B cell (primary cell): ENCODE data around the gene PIK3AP1. TPM values are rescaled to one million over a fixed set of nuclear protein-coding genes. Genes with fewer than 3 reads are reported as not detected.
A peak's percentile ranks its signal among the peaks of the same experiment; 100 is the strongest.

ENCODE experiments used
- ATAC-seq: fragments of 200-7000 bp; cut with Tn5 transposase; one replicate; pipeline ENCODE4 v1.10.0; 2021; ENCODE audit warnings: low read depth, mild to moderate bottlenecking, moderate number of reproducible peaks, moderate library complexity
- CTCF ChIA-PET: fragments of 350-600 bp; sonication (Branson Sonifier 250); formaldehyde crosslinking; loops from one replicate; lab custom pipeline; 2021; ENCODE audit warnings: antibody characterized with exemption, inconsistent platforms; lab: Charles Lee
- POLR2A ChIA-PET: fragments of 350-600 bp; sonication (Branson Sonifier 250); formaldehyde crosslinking; loops from one replicate; lab custom pipeline; 2021; ENCODE audit warnings: antibody characterized with exemption; lab: Charles Lee
- DNase-seq: peaks from one replicate; pipeline ENCODE4 v3.0.0; 2013
- H2AFZ ChIP-seq: 2 replicates; pipeline ENCODE4 v1.6.1; 2012; ENCODE audit warnings: mild to moderate bottlenecking, low read depth, low read length; ENCODE audit not compliant: insufficient read depth, poor library complexity, severe bottlenecking
- H3K27ac ChIP-seq, 2 donors: 1 replicate in 1 of 2; 2 replicates in 1 of 2; pipeline ENCODE4 v1.5.1; 2012 to 2013; ENCODE audit warnings: low read length in 2 of 2, mild to moderate bottlenecking in 2 of 2, moderate library complexity in 1 of 2
- H3K27me3 ChIP-seq, 4 experiments: fragments of 200-600 bp in 1 of 4; sonication (generic) in 1 of 4; replicated peaks in 1 of 4; 1 replicate in 2 of 4; 2 replicates in 2 of 4; pipeline versions ENCODE4 v1.6.1 to v1.7.0; 2013 to 2016; ENCODE audit warnings: low read length in 3 of 4, mild to moderate bottlenecking in 2 of 4, mixed read lengths in 1 of 4, moderate library complexity in 1 of 4; ENCODE audit not compliant: insufficient read depth in 4 of 4, control insufficient read depth in 3 of 4; ENCODE audit errors: control extremely low read depth in 1 of 4
- H3K36me3 ChIP-seq, 2 experiments: replicated peaks in 1 of 2; 1 replicate in 1 of 2; 2 replicates in 1 of 2; pipeline versions ENCODE4 v1.6.1 to v1.7.1; 2013; ENCODE audit warnings: low read length in 1 of 2; ENCODE audit not compliant: insufficient read depth in 2 of 2, control insufficient read depth in 1 of 2; ENCODE audit errors: control extremely low read depth in 1 of 2, extremely low read depth in 1 of 2
- H3K4me1 ChIP-seq, 2 donors: fragments of 200-600 bp in 1 of 2; sonication (generic) in 1 of 2; 1 replicate in 1 of 2; 2 replicates in 1 of 2; pipeline versions ENCODE4 v1.5.1 to v1.6.1; 2013 to 2017; ENCODE audit warnings: low read length in 2 of 2; ENCODE audit not compliant: control insufficient read depth in 2 of 2, insufficient read depth in 2 of 2
- H3K4me2 ChIP-seq: replicated peaks from 2 replicates; pipeline ENCODE3; 2012; ENCODE audit warnings: mild to moderate bottlenecking, low read depth, low read length; ENCODE audit not compliant: poor library complexity, severe bottlenecking
- H3K4me3 ChIP-seq, 5 experiments: fragments of 200-600 bp in 1 of 5; sonication (generic) in 1 of 5; 1 replicate in 3 of 5; 2 replicates in 2 of 5; pipeline versions ENCODE4 v1.5.1 to v1.7.0; 2011 to 2016; ENCODE audit warnings: low read length in 4 of 5, mild to moderate bottlenecking in 4 of 5, low read depth in 2 of 5, control low read depth in 1 of 5, moderate library complexity in 1 of 5; ENCODE audit not compliant: insufficient read depth in 1 of 5; ENCODE audit errors: control extremely low read depth in 1 of 5, extremely low read depth in 1 of 5
- H3K79me2 ChIP-seq: fragments of 200-600 bp; sonication (generic); one replicate; pipeline ENCODE4 v1.6.0; 2016; ENCODE audit warnings: low read length; ENCODE audit not compliant: control insufficient read depth, insufficient read depth
- H3K9ac ChIP-seq: fragments of 200-600 bp; sonication (generic); 2 replicates; pipeline ENCODE4 v1.6.1; 2017; ENCODE audit warnings: mild to moderate bottlenecking, low read length, moderate library complexity
- H3K9me3 ChIP-seq, 3 donors: one replicate each; pipeline versions ENCODE4 v1.6.1 to v1.7.1; 2013; ENCODE audit warnings: low read length in 2 of 3; ENCODE audit not compliant: control insufficient read depth in 2 of 3, insufficient read depth in 1 of 3; ENCODE audit errors: control extremely low read depth in 1 of 3
- H4K20me1 ChIP-seq: 2 replicates; pipeline ENCODE4 v1.6.0; 2012; ENCODE audit warnings: mild to moderate bottlenecking, low read length; ENCODE audit not compliant: insufficient read depth, control insufficient read depth, poor library complexity, severe bottlenecking
- H3K27ac Mint-ChIP-seq: one replicate; pipeline ENCODE4 v1.8.0; 2021; ENCODE audit warnings: mixed read lengths
- H3K27me3 Mint-ChIP-seq: one replicate; pipeline ENCODE4 v1.8.0; 2021; ENCODE audit warnings: mixed read lengths
- H3K4me1 Mint-ChIP-seq: one replicate; pipeline ENCODE4 v1.8.0; 2021; ENCODE audit warnings: mixed read lengths
- H3K4me3 Mint-ChIP-seq: one replicate; pipeline ENCODE4 v1.8.0; 2021; ENCODE audit warnings: mixed read lengths
- H3K9me3 Mint-ChIP-seq: one replicate; pipeline ENCODE4 v1.8.0; 2022; ENCODE audit warnings: mixed read lengths; ENCODE audit not compliant: insufficient read depth
- EZH2 ChIP-seq: IDR thresholded peaks from 2 replicates; pipeline ENCODE4 v1.6.1; 2012; ENCODE audit warnings: borderline replicate concordance, low read depth, mild to moderate bottlenecking, moderate library complexity, low read length; ENCODE audit not compliant: insufficient read depth, poor library complexity, severe bottlenecking
- WGBS: methylation state at CpG from one replicate; pipeline ENCODE4 v1.1.5; 2013; ENCODE audit warnings: missing lambda C conversion rate; ENCODE audit not compliant: insufficient coverage; 5-methylcytosine and 5-hydroxymethylcytosine counted together
- intact Hi-C: fragments of 100-400 bp; cut with micrococcal nuclease; formaldehyde crosslinking; loops from one replicate; pipeline ENCODE4 v1.10.0; 2022
- polyA plus RNA-seq: library from polyadenylated mRNA; depleted of rRNA; stranded (reverse); fragments of >200 nt; gene quantifications from 2 replicates; pipeline ENCODE4 v1.2.3, GENCODE V29; 2012
- total RNA-seq, 2 donors: library from RNA; stranded (reverse); fragments of 120-200 nt in 1 of 2; gene quantifications; 1 replicate in 1 of 2; 2 replicates in 1 of 2; pipeline versions ENCODE4 v1.2.3 to v1.2.4, GENCODE V29; 2013 to 2022
- TF ChIP-seq, protein P1 (sequence below): fragments of 200-600 bp; IDR thresholded peaks from one replicate; pipeline ENCODE4 v1.8.0; 2022; ENCODE audit warnings: antibody characterized with exemption, mild to moderate bottlenecking

Gene PIK3AP1
- total and polyA plus RNA-seq, 2 donors (not counting 1 experiment from before 2014, with no cell fraction given): 125 to 130 TPM

DNA sequence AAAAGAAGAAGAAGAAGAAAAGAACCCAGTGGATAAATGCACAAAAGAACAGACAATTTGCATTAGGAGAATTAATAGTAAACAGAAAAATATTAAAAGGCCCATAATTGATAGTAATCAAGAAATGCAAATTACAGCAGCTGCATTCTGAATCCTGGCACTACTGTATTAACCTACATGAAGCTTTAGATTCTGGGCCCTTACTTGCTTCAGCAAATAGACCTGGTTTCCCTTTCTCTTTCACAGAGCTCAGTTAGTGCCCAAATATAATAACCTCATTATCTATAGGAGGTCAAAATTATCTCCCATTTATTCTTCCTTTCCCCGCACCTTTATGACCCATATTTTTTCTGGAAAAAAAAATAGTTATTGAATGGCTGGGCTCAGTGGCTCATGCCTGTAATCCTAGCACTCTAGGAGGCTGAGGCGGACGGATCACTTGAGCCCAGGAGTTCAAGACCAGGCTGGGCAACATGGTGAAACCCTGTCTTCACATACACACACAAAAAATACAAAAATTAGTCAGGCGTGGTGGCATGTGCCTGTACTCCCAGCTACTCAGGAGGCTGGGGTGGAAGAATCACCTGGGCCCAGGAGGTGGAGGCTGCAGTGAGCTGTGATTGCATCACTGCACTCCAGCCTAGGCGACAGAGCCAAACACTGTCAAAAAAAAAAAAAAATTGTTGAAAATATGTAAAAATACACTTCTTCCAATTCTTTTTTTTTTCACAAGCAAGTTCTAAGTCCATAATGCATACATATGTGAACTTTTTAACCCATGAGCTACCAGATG, 36.0 kb upstream of the PIK3AP1 start:
- intact Hi-C loops: loop anchor here (1.0 kb wide), 1 partner anchor 8 kb away; no protein-coding TSS in a partner anchor
- Histone ChIP-seq H3K4me1 (peaks cover 50 to 60% of the 10 kb centered on the region in 2 donors), H2AFZ (no peak overlapping the region), H3K27ac (peak overlapping the region; percentile 46 to 76), H3K9ac (no peak overlapping the region), H3K9me3 (no peaks in the 10 kb centered on the region), H3K36me3 (no peaks in the 10 kb centered on the region), H3K4me3 (no peak overlapping the region), H3K79me2 (peaks cover 55% of the 10 kb centered on the region), H3K27me3 (no peaks in the 10 kb centered on the region), H3K4me2 (peak overlapping the region; percentile 60), H4K20me1 (no peaks in the 10 kb centered on the region)
- peak overlapping the region; percentile 91 for H3K27ac Mint-ChIP-seq
- no CpG with 5 or more reads among the region's 5 CpGs for WGBS
- no peaks in the 10 kb centered on the region for H3K27me3 Mint-ChIP-seq
- no peaks in the 10 kb centered on the region for H3K9me3 Mint-ChIP-seq
- peaks cover 61% of the 10 kb centered on the region for H3K4me1 Mint-ChIP-seq
- POLR2A ChIA-PET: interaction anchor here (0.9 to 1.1 kb wide), 3 partner anchors 15 to 36 kb away, joined by 3 read pairs; partner anchors contain the start of gene PIK3AP1
- CTCF ChIA-PET: interaction anchor here (0.6 to 3.9 kb wide), 9 partner anchors 8 to 316 kb away, joined by 3 to 24 read pairs (median 4); no protein-coding TSS in a partner anchor
- TF ChIP-seq EZH2: no peak
- TF ChIP-seq, protein P1, sequence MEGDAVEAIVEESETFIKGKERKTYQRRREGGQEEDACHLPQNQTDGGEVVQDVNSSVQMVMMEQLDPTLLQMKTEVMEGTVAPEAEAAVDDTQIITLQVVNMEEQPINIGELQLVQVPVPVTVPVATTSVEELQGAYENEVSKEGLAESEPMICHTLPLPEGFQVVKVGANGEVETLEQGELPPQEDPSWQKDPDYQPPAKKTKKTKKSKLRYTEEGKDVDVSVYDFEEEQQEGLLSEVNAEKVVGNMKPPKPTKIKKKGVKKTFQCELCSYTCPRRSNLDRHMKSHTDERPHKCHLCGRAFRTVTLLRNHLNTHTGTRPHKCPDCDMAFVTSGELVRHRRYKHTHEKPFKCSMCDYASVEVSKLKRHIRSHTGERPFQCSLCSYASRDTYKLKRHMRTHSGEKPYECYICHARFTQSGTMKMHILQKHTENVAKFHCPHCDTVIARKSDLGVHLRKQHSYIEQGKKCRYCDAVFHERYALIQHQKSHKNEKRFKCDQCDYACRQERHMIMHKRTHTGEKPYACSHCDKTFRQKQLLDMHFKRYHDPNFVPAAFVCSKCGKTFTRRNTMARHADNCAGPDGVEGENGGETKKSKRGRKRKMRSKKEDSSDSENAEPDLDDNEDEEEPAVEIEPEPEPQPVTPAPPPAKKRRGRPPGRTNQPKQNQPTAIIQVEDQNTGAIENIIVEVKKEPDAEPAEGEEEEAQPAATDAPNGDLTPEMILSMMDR: no peak
- ATAC-seq (peak; percentile 64), DNase-seq (peak; percentile 50)
- peak overlapping the region; percentile 72 for H3K4me3 Mint-ChIP-seq

DNA sequence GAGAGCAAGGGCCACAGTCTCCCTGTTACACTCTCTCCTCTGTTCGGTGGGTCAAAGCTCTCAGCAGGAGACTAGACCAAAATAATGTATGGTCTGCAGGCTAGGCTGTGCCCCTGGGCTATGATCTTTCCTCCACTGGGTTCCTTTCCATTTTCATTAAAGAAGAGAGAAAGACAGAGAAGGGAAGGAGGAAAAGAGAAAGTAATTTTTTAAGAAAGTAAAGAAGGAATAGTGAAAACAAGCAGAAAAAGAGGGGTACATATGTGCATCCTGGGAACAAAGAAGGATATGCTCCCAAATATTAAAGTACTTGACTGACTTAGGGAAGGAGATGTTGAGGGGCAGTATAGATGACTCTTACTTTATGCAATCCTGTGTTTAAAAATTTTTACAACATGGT, 33.6 kb upstream of the PIK3AP1 start:
- no peaks in the 10 kb centered on the region for H4K20me1 ChIP-seq
- TF ChIP-seq, protein P1: no peak
- no peak for TF ChIP-seq EZH2
- Mint-ChIP-seq H3K27me3 (no peaks in the 10 kb centered on the region), H3K27ac (peak overlapping the region; percentile 18), H3K9me3 (no peaks in the 10 kb centered on the region), H3K4me1 (peaks cover 50% of the 10 kb centered on the region), H3K4me3 (no peak overlapping the region)
- H3K27me3 ChIP-seq: no peaks in the 10 kb centered on the region
- POLR2A ChIA-PET: no interaction called here
- CTCF ChIA-PET: interaction anchor here (1.7 to 2.7 kb wide), 2 partner anchors 10 to 37 kb away, joined by 3 to 9 read pairs; no protein-coding TSS in a partner anchor
- H3K79me2 ChIP-seq: peaks cover 74% of the 10 kb centered on the region
- no CpG with 5 or more reads among the region's 1 CpG for WGBS
- no peaks in the 10 kb centered on the region for H3K36me3 ChIP-seq
- no peak overlapping the region for H3K9ac ChIP-seq
- no peaks in the 10 kb centered on the region for H3K9me3 ChIP-seq
- intact Hi-C loops: no loop called here
- H3K27ac ChIP-seq: peak overlapping the region in 1 of 2 donors; percentile 76
- no peak overlapping the region for H2AFZ ChIP-seq
- ATAC-seq (no peak), DNase-seq (no peak)
- H3K4me2 ChIP-seq: peak overlapping the region; percentile 8
- no peak overlapping the region for H3K4me3 ChIP-seq
- peaks cover 55 to 59% of the 10 kb centered on the region in 2 donors for H3K4me1 ChIP-seq
